Fibroblast of lung (primary cell): ENCODE results near the gene CHCHD6. TPM values are rescaled to one million over a fixed set of nuclear protein-coding genes. Genes with fewer than 3 reads are reported as not detected.

Experiments used
- DNase-seq, 2 donors: peaks; one replicate each; pipeline versions ENCODE4 v3.0.0 to v3.0.0-alpha.2; 2010; ENCODE audit warnings: low read depth in 2 of 2
- H2AFZ ChIP-seq: 2 replicates; pipeline ENCODE4 v1.5.1; 2012; ENCODE audit warnings: low read length, control low read depth, inconsistent platforms
- H3K27ac ChIP-seq: 2 replicates; pipeline ENCODE4 v1.5.1; 2011; ENCODE audit warnings: low read length, control low read depth; ENCODE audit not compliant: insufficient read depth
- H3K27me3 ChIP-seq: 2 replicates; pipeline ENCODE4 v1.5.1; 2011; ENCODE audit warnings: mild to moderate bottlenecking, low read length; ENCODE audit not compliant: control insufficient read depth, insufficient read depth
- H3K36me3 ChIP-seq: 2 replicates; pipeline ENCODE4 v1.5.1; 2011; ENCODE audit warnings: low read length; ENCODE audit not compliant: control insufficient read depth, insufficient read depth
- H3K4me1 ChIP-seq: 2 replicates; pipeline ENCODE4 v1.5.1; 2011; ENCODE audit warnings: low read length; ENCODE audit not compliant: control insufficient read depth, insufficient read depth; ENCODE audit errors: extremely low read depth
- H3K4me2 ChIP-seq: 2 replicates; pipeline ENCODE4 v1.5.1; 2011; ENCODE audit warnings: low read length, control low read depth; ENCODE audit not compliant: insufficient read depth; ENCODE audit errors: extremely low read depth
- H3K4me3 ChIP-seq, 4 experiments: fragments of 200-600 bp in 1 of 4; sonication (generic) in 1 of 4; replicated peaks in 1 of 4; 2 replicates each; pipeline ENCODE4 v1.5.1; 2011 to 2016; ENCODE audit warnings: low read length in 4 of 4, low read depth in 3 of 4, mild to moderate bottlenecking in 3 of 4, control low read depth in 2 of 4, inconsistent platforms in 1 of 4, mixed read lengths in 1 of 4; ENCODE audit not compliant: insufficient read depth in 1 of 4; ENCODE audit errors: control extremely low read depth in 1 of 4
- H3K79me2 ChIP-seq: 2 replicates; pipeline ENCODE4 v1.5.1; 2012; ENCODE audit warnings: mild to moderate bottlenecking, low read length, inconsistent platforms; ENCODE audit not compliant: control insufficient read depth, insufficient read depth
- H3K9ac ChIP-seq: 2 replicates; pipeline ENCODE4 v1.5.1; 2011; ENCODE audit warnings: mild to moderate bottlenecking, low read length, control low read depth; ENCODE audit not compliant: insufficient read depth
- H3K9me3 ChIP-seq: 2 replicates; pipeline ENCODE4 v1.5.1; 2012; ENCODE audit warnings: low read depth, low read length; ENCODE audit not compliant: control insufficient read depth, insufficient read depth
- H4K20me1 ChIP-seq: 2 replicates; pipeline ENCODE4 v1.5.1; 2011; ENCODE audit warnings: low read length; ENCODE audit not compliant: control insufficient read depth, insufficient read depth; ENCODE audit errors: extremely low read depth
- EZH2 ChIP-seq: IDR thresholded peaks from 2 replicates; pipeline ENCODE4 v1.5.1; 2012; ENCODE audit warnings: low read length, control low read depth, mild to moderate bottlenecking; ENCODE audit errors: missing control alignments
- polyA plus RNA-seq, 2 donors: library from polyadenylated mRNA; depleted of rRNA in 1 of 2; stranded (reverse) in 1 of 2; unstranded in 1 of 2; fragments of >200 nt; gene quantifications; 2 replicates each; pipeline ENCODE4 v1.2.1, GENCODE V29; 2011 to 2012; ENCODE audit warnings: missing spikeins in 1 of 2
- total RNA-seq: library from RNA; depleted of rRNA; stranded (reverse); fragments of >200 nt; gene quantifications from 2 replicates; pipeline ENCODE4 v1.2.1, GENCODE V29; 2014
- TF ChIP-seq, protein P1 (sequence below), 2 donors: IDR thresholded peaks in 1 of 2; conservative IDR thresholded peaks in 1 of 2; 1 replicate in 1 of 2; 2 replicates in 1 of 2; pipeline ENCODE4 v1.5.1; 2011 to 2012; ENCODE audit warnings: low read length in 2 of 2, control low read depth in 1 of 2, inconsistent platforms in 1 of 2, low read depth in 1 of 2, mild to moderate bottlenecking in 1 of 2

CHCHD6 gene
- total and polyA plus RNA-seq, 2 donors (not counting 1 experiment from before 2014, with no cell fraction given) = 9.5 to 11.1 TPM

DNA sequence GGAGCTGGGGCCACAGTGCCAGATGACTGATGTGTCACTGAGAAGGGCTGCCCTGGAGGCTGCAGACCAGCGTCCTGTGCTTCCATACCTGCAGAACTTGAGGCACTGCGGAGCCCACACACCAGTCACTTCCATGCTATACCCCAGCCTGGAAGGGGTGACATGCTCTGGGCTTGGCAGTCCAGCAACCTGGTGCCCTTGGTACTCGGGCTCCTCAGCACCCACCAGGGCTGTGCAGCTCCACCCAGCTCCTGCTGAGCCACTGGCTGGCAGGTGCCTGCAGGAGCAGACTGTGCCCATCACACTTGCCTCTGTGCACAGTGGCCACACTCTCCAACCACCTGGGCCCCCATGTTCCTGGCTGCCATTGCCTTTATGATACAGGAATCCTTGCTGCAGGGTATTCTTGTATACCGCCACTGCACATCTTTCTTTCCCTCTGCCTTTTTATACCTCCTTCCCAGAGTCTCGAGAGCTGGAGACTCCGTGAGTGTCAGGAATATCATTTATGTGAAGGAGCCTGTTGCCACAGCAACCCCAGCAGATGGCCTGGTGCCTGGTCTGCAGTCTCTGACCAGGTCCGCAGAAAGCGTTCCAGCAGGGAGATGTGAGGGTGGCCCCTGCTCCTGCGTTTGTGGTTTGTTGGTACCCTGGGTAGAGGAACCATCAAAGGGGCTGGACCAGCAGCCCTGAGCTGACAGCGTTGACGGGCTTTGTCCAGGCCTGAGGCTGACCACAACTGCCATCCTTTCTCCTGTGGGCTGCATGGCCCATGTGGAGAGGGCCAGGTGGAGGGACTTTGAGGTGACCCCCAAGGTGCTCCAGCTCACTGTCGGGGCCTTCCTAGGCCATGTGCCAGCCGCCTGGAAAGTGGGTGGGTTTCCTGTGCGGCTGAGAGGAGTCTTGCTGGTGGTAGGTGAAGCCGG is 185.5 kb downstream of the CHCHD6 start:
- no peaks in the 10 kb centered on the region for H3K36me3 ChIP-seq
- no peak for DNase-seq
- no peaks in the 10 kb centered on the region for H3K9me3 ChIP-seq
- no peak overlapping the region for H3K9ac ChIP-seq
- H3K4me3 ChIP-seq = no peak overlapping the region
- no peak for TF ChIP-seq EZH2
- TF ChIP-seq, protein P1, sequence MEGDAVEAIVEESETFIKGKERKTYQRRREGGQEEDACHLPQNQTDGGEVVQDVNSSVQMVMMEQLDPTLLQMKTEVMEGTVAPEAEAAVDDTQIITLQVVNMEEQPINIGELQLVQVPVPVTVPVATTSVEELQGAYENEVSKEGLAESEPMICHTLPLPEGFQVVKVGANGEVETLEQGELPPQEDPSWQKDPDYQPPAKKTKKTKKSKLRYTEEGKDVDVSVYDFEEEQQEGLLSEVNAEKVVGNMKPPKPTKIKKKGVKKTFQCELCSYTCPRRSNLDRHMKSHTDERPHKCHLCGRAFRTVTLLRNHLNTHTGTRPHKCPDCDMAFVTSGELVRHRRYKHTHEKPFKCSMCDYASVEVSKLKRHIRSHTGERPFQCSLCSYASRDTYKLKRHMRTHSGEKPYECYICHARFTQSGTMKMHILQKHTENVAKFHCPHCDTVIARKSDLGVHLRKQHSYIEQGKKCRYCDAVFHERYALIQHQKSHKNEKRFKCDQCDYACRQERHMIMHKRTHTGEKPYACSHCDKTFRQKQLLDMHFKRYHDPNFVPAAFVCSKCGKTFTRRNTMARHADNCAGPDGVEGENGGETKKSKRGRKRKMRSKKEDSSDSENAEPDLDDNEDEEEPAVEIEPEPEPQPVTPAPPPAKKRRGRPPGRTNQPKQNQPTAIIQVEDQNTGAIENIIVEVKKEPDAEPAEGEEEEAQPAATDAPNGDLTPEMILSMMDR (conservative IDR thresholded peaks at IDR 0.05 in 1 of 2, IDR thresholded peaks at IDR 0.05 in 1 of 2; ENCODE audit: low read depth in 1 of 2, low read length in 2 of 2) = no peak
- H3K4me2 ChIP-seq = no peak overlapping the region
- no peak overlapping the region for H3K27ac ChIP-seq
- no peak overlapping the region for H2AFZ ChIP-seq
- H3K27me3 ChIP-seq = no peaks in the 10 kb centered on the region
- no peaks in the 10 kb centered on the region for H4K20me1 ChIP-seq
- H3K79me2 ChIP-seq = no peaks in the 10 kb centered on the region
- H3K4me1 ChIP-seq = no peaks in the 10 kb centered on the region

DNA sequence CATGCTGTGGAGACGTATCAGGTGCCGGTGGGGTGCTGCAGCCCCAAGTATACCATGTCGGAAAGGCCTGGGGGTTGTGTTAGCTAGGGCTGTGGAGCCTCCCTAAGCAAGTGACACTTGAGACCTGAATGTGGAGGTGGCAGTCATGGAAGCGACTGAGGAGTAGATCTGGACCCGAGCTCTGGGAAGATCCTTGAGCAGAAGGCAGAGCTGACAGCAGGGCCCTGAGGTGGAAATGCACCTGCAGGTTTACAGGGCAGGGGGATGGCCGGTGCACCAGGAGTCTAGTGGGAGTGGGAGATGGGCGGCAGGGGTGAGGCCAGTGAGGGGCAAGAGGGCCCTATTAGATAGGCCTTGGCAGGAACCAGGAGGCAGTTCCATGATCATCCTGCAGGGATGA is 187.1 kb downstream of the CHCHD6 start:
- H3K4me2 ChIP-seq = no peak overlapping the region
- no peaks in the 10 kb centered on the region for H3K9me3 ChIP-seq
- H3K79me2 ChIP-seq = no peaks in the 10 kb centered on the region
- TF ChIP-seq EZH2 = no peak
- TF ChIP-seq, protein P1 (conservative IDR thresholded peaks at IDR 0.05 in 1 of 2, IDR thresholded peaks at IDR 0.05 in 1 of 2; ENCODE audit: low read depth in 1 of 2, low read length in 2 of 2) = no peak
- DNase-seq = no peak
- H2AFZ ChIP-seq = no peak overlapping the region
- H4K20me1 ChIP-seq = no peaks in the 10 kb centered on the region
- no peak overlapping the region for H3K4me3 ChIP-seq
- no peak overlapping the region for H3K9ac ChIP-seq
- no peaks in the 10 kb centered on the region for H3K4me1 ChIP-seq
- no peaks in the 10 kb centered on the region for H3K27me3 ChIP-seq
- H3K27ac ChIP-seq = no peak overlapping the region
- no peaks in the 10 kb centered on the region for H3K36me3 ChIP-seq

DNA sequence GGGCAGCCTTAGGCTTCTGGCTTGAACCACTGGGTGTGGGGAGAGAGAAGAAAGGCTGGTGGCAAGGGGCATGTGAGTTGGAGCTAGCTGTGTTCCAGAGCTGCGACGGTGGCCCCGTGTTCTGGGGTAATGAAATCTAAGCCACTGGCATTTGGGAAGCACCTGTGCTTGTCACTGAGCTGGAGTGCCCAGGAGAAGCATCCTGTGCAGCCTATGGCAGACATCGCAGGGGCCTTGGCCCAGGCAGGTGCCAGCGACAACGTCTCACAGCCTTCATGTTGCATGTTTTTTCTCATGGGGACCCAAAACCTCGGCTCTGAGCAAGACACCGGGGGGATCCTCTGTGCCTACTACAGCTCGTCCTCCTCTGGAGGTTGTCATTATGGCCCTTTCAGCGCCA is 187.8 kb downstream of the CHCHD6 start:
- Histone ChIP-seq H3K27me3 (no peaks in the 10 kb centered on the region), H3K79me2 (no peaks in the 10 kb centered on the region), H3K9me3 (no peaks in the 10 kb centered on the region), H2AFZ (no peak overlapping the region), H4K20me1 (no peaks in the 10 kb centered on the region), H3K9ac (no peak overlapping the region), H3K4me2 (no peak overlapping the region), H3K4me1 (no peaks in the 10 kb centered on the region), H3K4me3 (no peak overlapping the region), H3K27ac (no peak overlapping the region), H3K36me3 (no peaks in the 10 kb centered on the region)
- no peak for DNase-seq
- TF ChIP-seq, protein P1 (conservative IDR thresholded peaks at IDR 0.05 in 1 of 2, IDR thresholded peaks at IDR 0.05 in 1 of 2; ENCODE audit: low read depth in 1 of 2, low read length in 2 of 2) = no peak
- TF ChIP-seq EZH2 = no peak
